ENCODE measurements around the gene DOCK2.

Gene DOCK2

DNA sequence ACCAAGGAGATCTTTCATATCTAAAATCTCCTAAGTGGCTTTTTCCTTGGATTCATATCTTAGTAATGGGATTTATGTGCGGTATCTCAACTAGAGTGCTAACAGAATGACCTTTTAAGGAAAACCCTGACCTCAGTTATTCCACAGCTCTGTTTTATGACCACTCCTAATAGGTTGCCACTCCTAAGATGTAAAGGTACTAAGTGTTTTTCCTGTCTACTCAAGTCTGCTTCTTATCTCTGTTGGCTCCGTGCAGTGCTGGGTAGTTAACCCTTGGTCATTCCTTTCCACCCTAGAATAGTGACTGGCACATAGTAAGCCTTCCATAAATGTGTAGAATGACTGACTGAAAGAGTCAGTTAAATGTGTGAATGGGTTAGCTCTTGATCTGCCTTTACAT lies 161.4 kb downstream of the DOCK2 start:
- H3K4me3 ChIP-seq (ENCODE audit: low read length) = no peak overlapping the region
- no peaks in the 10 kb centered on the region for H3K36me3 ChIP-seq (replicated peaks; ENCODE audit: insufficient read depth, low read length)
- no peaks in the 10 kb centered on the region for H3K27me3 ChIP-seq (replicated peaks; ENCODE audit: insufficient read depth, low read length)
- no peak for DNase-seq
- H3K27ac ChIP-seq (ENCODE audit: low read length) = no peak overlapping the region
- no peaks in the 10 kb centered on the region for H3K9me3 ChIP-seq (replicated peaks; ENCODE audit: insufficient read depth, low read length)
- no peak for TF ChIP-seq EZH2phosphoT487 (IDR thresholded peaks at IDR 0.05; ENCODE audit: low read length)
- TF ChIP-seq EZH2 (optimal IDR thresholded peaks at IDR 0.05; ENCODE audit: low read depth, low read length) = no peak
- TF ChIP-seq, protein P1, sequence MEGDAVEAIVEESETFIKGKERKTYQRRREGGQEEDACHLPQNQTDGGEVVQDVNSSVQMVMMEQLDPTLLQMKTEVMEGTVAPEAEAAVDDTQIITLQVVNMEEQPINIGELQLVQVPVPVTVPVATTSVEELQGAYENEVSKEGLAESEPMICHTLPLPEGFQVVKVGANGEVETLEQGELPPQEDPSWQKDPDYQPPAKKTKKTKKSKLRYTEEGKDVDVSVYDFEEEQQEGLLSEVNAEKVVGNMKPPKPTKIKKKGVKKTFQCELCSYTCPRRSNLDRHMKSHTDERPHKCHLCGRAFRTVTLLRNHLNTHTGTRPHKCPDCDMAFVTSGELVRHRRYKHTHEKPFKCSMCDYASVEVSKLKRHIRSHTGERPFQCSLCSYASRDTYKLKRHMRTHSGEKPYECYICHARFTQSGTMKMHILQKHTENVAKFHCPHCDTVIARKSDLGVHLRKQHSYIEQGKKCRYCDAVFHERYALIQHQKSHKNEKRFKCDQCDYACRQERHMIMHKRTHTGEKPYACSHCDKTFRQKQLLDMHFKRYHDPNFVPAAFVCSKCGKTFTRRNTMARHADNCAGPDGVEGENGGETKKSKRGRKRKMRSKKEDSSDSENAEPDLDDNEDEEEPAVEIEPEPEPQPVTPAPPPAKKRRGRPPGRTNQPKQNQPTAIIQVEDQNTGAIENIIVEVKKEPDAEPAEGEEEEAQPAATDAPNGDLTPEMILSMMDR (IDR thresholded peaks at IDR 0.05; ENCODE audit: low read length) = no peak
- no peaks in the 10 kb centered on the region for H3K4me1 ChIP-seq (ENCODE audit: low read length)
- no peaks in the 10 kb centered on the region for H4K20me1 ChIP-seq (ENCODE audit: insufficient read depth, low read length)
- no peak overlapping the region for H3K4me2 ChIP-seq (ENCODE audit: low read depth, low read length)
- H3K9me2 ChIP-seq (replicated peaks; ENCODE audit: insufficient read depth, low read length) = no peaks in the 10 kb centered on the region
- no peak overlapping the region for H2AFZ ChIP-seq (ENCODE audit: low read length)
- no peaks in the 10 kb centered on the region for H3K79me2 ChIP-seq (ENCODE audit: low read length)
- H3K9ac ChIP-seq (ENCODE audit: low read length) = no peak overlapping the region
- H3F3A ChIP-seq (ENCODE audit: insufficient read depth, low read length) = no peaks in the 10 kb centered on the region

DNA sequence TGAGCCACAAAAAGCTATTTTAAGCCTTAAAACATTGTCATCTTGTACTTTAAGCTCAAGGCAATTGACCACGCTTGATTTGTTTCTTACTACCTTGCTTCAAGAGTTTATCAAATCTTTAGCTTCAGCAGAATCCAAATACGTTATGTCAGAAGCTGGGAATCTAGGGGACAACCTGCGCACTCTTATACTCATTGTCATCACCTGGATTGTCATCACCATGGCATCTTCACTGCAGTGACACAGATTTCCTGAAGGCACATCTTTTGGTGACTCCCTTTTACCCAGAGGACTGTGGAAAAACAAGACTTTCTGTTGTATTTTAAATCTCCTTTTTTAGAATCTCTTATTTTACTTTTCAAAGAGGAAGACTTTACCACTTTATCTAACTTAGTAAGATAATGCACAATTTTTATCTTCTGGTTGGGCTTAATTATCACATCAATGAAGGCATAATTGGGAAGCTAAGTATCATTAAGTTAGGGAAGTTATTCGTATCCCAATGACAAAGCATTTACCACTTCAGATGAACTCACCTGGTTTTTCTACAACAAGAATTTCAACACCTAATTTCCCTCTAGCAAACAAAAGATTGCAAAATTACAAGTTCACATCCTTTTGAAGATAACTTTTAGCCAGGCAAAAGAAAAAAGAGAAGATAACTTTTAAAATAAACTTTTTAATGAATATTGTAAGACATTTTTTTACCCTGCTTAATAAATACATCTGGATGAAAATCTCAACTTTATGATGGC lies 162.0 kb downstream of the DOCK2 start:
- H3F3A ChIP-seq (ENCODE audit: insufficient read depth, low read length) = no peaks in the 10 kb centered on the region
- no peak overlapping the region for H3K27ac ChIP-seq (ENCODE audit: low read length)
- no peaks in the 10 kb centered on the region for H3K4me1 ChIP-seq (ENCODE audit: low read length)
- no peaks in the 10 kb centered on the region for H3K79me2 ChIP-seq (ENCODE audit: low read length)
- no peaks in the 10 kb centered on the region for H3K36me3 ChIP-seq (replicated peaks; ENCODE audit: insufficient read depth, low read length)
- H3K27me3 ChIP-seq (replicated peaks; ENCODE audit: insufficient read depth, low read length) = no peaks in the 10 kb centered on the region
- H3K9ac ChIP-seq (ENCODE audit: low read length) = no peak overlapping the region
- no peaks in the 10 kb centered on the region for H4K20me1 ChIP-seq (ENCODE audit: insufficient read depth, low read length)
- H2AFZ ChIP-seq (ENCODE audit: low read length) = no peak overlapping the region
- no peak overlapping the region for H3K4me2 ChIP-seq (ENCODE audit: low read depth, low read length)
- DNase-seq = no peak
- no peaks in the 10 kb centered on the region for H3K9me2 ChIP-seq (replicated peaks; ENCODE audit: insufficient read depth, low read length)
- no peak for TF ChIP-seq EZH2 (optimal IDR thresholded peaks at IDR 0.05; ENCODE audit: low read depth, low read length)
- no peak for TF ChIP-seq EZH2phosphoT487 (IDR thresholded peaks at IDR 0.05; ENCODE audit: low read length)
- H3K9me3 ChIP-seq (replicated peaks; ENCODE audit: insufficient read depth, low read length) = no peaks in the 10 kb centered on the region
- no peak overlapping the region for H3K4me3 ChIP-seq (ENCODE audit: low read length)

DNA sequence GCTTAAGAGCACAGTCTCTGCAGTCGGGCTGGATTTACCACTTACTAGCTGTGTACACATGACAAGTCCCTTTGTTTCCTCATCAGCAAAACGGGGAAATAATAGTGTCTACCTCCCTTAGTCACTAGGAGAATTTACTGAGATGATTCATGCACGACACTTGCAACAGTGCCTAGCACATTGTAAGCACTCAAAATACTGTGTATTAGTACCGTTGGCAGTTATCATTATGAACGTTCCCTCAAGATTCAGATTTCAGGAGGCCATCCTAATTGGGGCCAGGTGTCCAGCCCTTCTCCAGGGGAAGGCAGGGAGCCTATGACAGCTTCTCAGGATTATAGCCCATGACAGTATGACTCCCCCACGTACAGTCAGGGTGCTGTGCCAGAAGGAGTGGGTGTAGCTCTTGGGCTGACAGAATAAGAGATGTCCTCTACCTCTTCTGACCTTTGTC lies 164.3 kb downstream of the DOCK2 start:
- no peaks in the 10 kb centered on the region for H3K27me3 ChIP-seq (replicated peaks; ENCODE audit: insufficient read depth, low read length)
- H3F3A ChIP-seq (ENCODE audit: insufficient read depth, low read length) = no peaks in the 10 kb centered on the region
- no peak overlapping the region for H2AFZ ChIP-seq (ENCODE audit: low read length)
- H3K27ac ChIP-seq (ENCODE audit: low read length) = no peak overlapping the region
- TF ChIP-seq EZH2 (optimal IDR thresholded peaks at IDR 0.05; ENCODE audit: low read depth, low read length) (no peak), EZH2phosphoT487 (IDR thresholded peaks at IDR 0.05; ENCODE audit: low read length) (no peak)
- TF ChIP-seq, protein P1 (IDR thresholded peaks at IDR 0.05; ENCODE audit: low read length) = no peak
- H3K4me2 ChIP-seq (ENCODE audit: low read depth, low read length) = no peak overlapping the region
- no peak overlapping the region for H3K4me3 ChIP-seq (ENCODE audit: low read length)
- no peaks in the 10 kb centered on the region for H4K20me1 ChIP-seq (ENCODE audit: insufficient read depth, low read length)
- H3K79me2 ChIP-seq (ENCODE audit: low read length) = no peaks in the 10 kb centered on the region
- no peaks in the 10 kb centered on the region for H3K9me3 ChIP-seq (replicated peaks; ENCODE audit: insufficient read depth, low read length)
- no peak overlapping the region for H3K9ac ChIP-seq (ENCODE audit: low read length)
- no peaks in the 10 kb centered on the region for H3K4me1 ChIP-seq (ENCODE audit: low read length)
- no peak for DNase-seq
- no peaks in the 10 kb centered on the region for H3K36me3 ChIP-seq (replicated peaks; ENCODE audit: insufficient read depth, low read length)
- no peaks in the 10 kb centered on the region for H3K9me2 ChIP-seq (replicated peaks; ENCODE audit: insufficient read depth, low read length)

DNA sequence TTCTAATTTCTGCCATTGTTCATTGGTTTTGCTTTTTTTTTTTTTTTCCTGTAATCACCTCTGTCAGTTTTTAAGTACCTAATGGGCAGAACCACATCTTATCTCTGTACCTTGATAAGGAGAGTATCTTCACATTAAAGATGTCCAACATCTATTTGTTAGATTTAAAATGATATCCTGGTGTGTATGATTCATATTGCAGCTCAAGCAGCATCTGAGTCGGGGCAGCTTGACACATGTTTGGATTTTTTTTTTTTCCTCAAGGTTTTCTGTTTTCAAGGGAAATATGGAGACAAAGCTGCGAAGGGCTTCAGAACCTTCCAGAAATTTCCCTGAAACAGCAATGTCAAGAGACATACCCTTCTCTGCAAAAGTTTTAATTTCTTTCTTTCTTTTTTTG lies 164.7 kb downstream of the DOCK2 start:
- Histone ChIP-seq H4K20me1 (ENCODE audit: insufficient read depth, low read length) (no peaks in the 10 kb centered on the region), H3K36me3 (replicated peaks; ENCODE audit: insufficient read depth, low read length) (no peaks in the 10 kb centered on the region), H3K4me2 (ENCODE audit: low read depth, low read length) (no peak overlapping the region), H3K4me1 (ENCODE audit: low read length) (no peaks in the 10 kb centered on the region), H2AFZ (ENCODE audit: low read length) (no peak overlapping the region), H3K27ac (ENCODE audit: low read length) (no peak overlapping the region), H3K4me3 (ENCODE audit: low read length) (no peak overlapping the region), H3K27me3 (replicated peaks; ENCODE audit: insufficient read depth, low read length) (no peaks in the 10 kb centered on the region), H3K9me3 (replicated peaks; ENCODE audit: insufficient read depth, low read length) (no peaks in the 10 kb centered on the region), H3K9ac (ENCODE audit: low read length) (no peak overlapping the region), H3K79me2 (ENCODE audit: low read length) (no peaks in the 10 kb centered on the region), H3K9me2 (replicated peaks; ENCODE audit: insufficient read depth, low read length) (no peaks in the 10 kb centered on the region), H3F3A (ENCODE audit: insufficient read depth, low read length) (no peaks in the 10 kb centered on the region)
- no peak for TF ChIP-seq EZH2 (optimal IDR thresholded peaks at IDR 0.05; ENCODE audit: low read depth, low read length)
- TF ChIP-seq, protein P1 (IDR thresholded peaks at IDR 0.05; ENCODE audit: low read length) = no peak
- TF ChIP-seq EZH2phosphoT487 (IDR thresholded peaks at IDR 0.05; ENCODE audit: low read length) = no peak
- no peak for DNase-seq

Data from MM.1S (cell line).